Smooth muscle cell of the brain vasculature (primary cell): ENCODE measurements around the gene SLC6A13.
"Not testable (repeated sequence)": the region's sequence is repeated elsewhere in the genome, so short reads cannot be mapped to it uniquely, and the experiment has no call there.

Source experiments
- DNase-seq: peaks from one replicate; pipeline ENCODE4 v3.0.0-alpha.2; 2012; ENCODE audit warnings: low read depth, low spot score

Gene SLC6A13

GRCh38 chr12:197911-198695, 64.5 kb downstream of the SLC6A13 start:
- DNase-seq, result no peak

- no peak for DNase-seq
Observed at GRCh38 chr12:197347-197746, 65.3 kb downstream of the SLC6A13 start.

- DNase-seq, result no peak
Observed at GRCh38 chr12:196436-196835, 66.2 kb downstream of the SLC6A13 start.

- DNase-seq, result no peak
Observed at GRCh38 chr12:195951-196350, 66.7 kb downstream of the SLC6A13 start.

- no peak for DNase-seq
Observed at GRCh38 chr12:195156-195555, 67.5 kb downstream of the SLC6A13 start.

- no peak for DNase-seq
Observed at GRCh38 chr12:194276-194675, 68.4 kb downstream of the SLC6A13 start.

GRCh38 chr12:193261-193660, 69.4 kb downstream of the SLC6A13 start:
- no peak for DNase-seq

GRCh38 chr12:191541-191940, 71.1 kb downstream of the SLC6A13 start:
- DNase-seq, result no peak

- DNase-seq, result no peak
Observed at GRCh38 chr12:190881-191280, 71.8 kb downstream of the SLC6A13 start.

GRCh38 chr12:189622-189962, 73.0 kb downstream of the SLC6A13 start:
- no peak for DNase-seq

- DNase-seq, result no peak
Observed at GRCh38 chr12:188910-189621, 73.6 kb downstream of the SLC6A13 start.

- DNase-seq, result not testable (repeated sequence)
Observed at GRCh38 chr12:187986-188909, 74.4 kb downstream of the SLC6A13 start.

GRCh38 chr12:186006-186625, 76.5 kb downstream of the SLC6A13 start:
- DNase-seq, result no peak

- DNase-seq, result no peak
Observed at GRCh38 chr12:185576-185955, 77.1 kb downstream of the SLC6A13 start.

- DNase-seq, result no peak
Observed at GRCh38 chr12:184811-185575, 77.6 kb downstream of the SLC6A13 start.

GRCh38 chr12:182381-182892, 80.2 kb downstream of the SLC6A13 start:
- DNase-seq, result no peak

- DNase-seq, result no peak
Observed at GRCh38 chr12:181921-182320, 80.7 kb downstream of the SLC6A13 start.

- no peak for DNase-seq
Observed at GRCh38 chr12:180445-180844, 82.2 kb downstream of the SLC6A13 start.

GRCh38 chr12:179885-180284, 82.8 kb downstream of the SLC6A13 start:
- no peak for DNase-seq

GRCh38 chr12:179131-179884, 83.3 kb downstream of the SLC6A13 start:
- no peak for DNase-seq
